ENCODE data around the gene TNRC18. TPM values are rescaled to one million over a fixed set of nuclear protein-coding genes. Genes with fewer than 3 reads are reported as not detected.

Gene TNRC18
- total RNA-seq, 2 donors from 2014 or later: 46.9 to 47.7 TPM

GRCh38 chr7:5396999-5397663 lies 26.5 kb downstream of the TNRC18 start:
- peaks cover 6 to 14% of the 10 kb centered on the region in 2 donors for H3K36me3 Mint-ChIP-seq
- no peaks in the 10 kb centered on the region for H3K9me3 Mint-ChIP-seq
- DNase-seq (ENCODE audit: low spot score in 2 of 2) (peak; percentile 76 to 96), ATAC-seq (peak; percentile 94 to 95)
- H3K27ac Mint-ChIP-seq: peak overlapping the region; percentile 95 to 99

- DNase-seq (ENCODE audit: low spot score in 2 of 2) (peak; percentile 44 to 66), ATAC-seq (peak; percentile 41 to 64)
- Mint-ChIP-seq H3K27ac (peak overlapping the region; percentile 74 to 95), H3K9me3 (no peaks in the 10 kb centered on the region), H3K36me3 (peaks cover 6 to 14% of the 10 kb centered on the region in 2 donors)
These were observed 27.1 kb downstream of the TNRC18 start for GRCh38 chr7:5396542-5396941.

- Mint-ChIP-seq H3K9me3 (no peaks in the 10 kb centered on the region), H3K36me3 (peaks cover 6 to 14% of the 10 kb centered on the region in 2 donors)
- DNase-seq (ENCODE audit: low spot score in 2 of 2): no peak
These were observed 28.4 kb downstream of the TNRC18 start for GRCh38 chr7:5395246-5395645.

GRCh38 chr7:5394264-5395105 lies 29.1 kb downstream of the TNRC18 start:
- Mint-ChIP-seq H3K9me3 (no peaks in the 10 kb centered on the region), H3K36me3 (peaks cover 6 to 14% of the 10 kb centered on the region in 2 donors), H3K27ac (no peak overlapping the region)
- ATAC-seq (no peak), DNase-seq (ENCODE audit: low spot score in 2 of 2) (no peak)

More at GRCh38 chr7:5395246-5395645, 28.4 kb downstream of the TNRC18 start:
- peak overlapping the region in 1 of 2 donors; percentile 95 for H3K27ac Mint-ChIP-seq
- ATAC-seq: no peak

- ATAC-seq: no peak
These were observed 29.9 kb downstream of the TNRC18 start for GRCh38 chr7:5393748-5394147.

GRCh38 chr7:5393328-5393727 lies 30.3 kb downstream of the TNRC18 start:
- DNase-seq (ENCODE audit: low spot score in 2 of 2) (no peak), ATAC-seq (no peak)
- Mint-ChIP-seq H3K27ac (peak overlapping the region; percentile 19 to 88), H3K9me3 (no peaks in the 10 kb centered on the region), H3K36me3 (peaks cover 6 to 14% of the 10 kb centered on the region in 2 donors)

More at GRCh38 chr7:5393748-5394147, 29.9 kb downstream of the TNRC18 start:
- Mint-ChIP-seq H3K9me3 (no peaks in the 10 kb centered on the region), H3K27ac (no peak overlapping the region), H3K36me3 (peaks cover 6 to 14% of the 10 kb centered on the region in 2 donors)
- no peak for DNase-seq (ENCODE audit: low spot score in 2 of 2)

GRCh38 chr7:5390918-5391317 lies 32.7 kb downstream of the TNRC18 start:
- no peak for ATAC-seq
- Mint-ChIP-seq H3K9me3 (no peaks in the 10 kb centered on the region), H3K27ac (no peak overlapping the region), H3K36me3 (peaks cover 11 to 18% of the 10 kb centered on the region in 2 donors)
- no peak for DNase-seq (ENCODE audit: low spot score in 2 of 2)

GRCh38 chr7:5388905-5389433 lies 34.7 kb downstream of the TNRC18 start:
- no peak for DNase-seq (ENCODE audit: low spot score in 2 of 2)
- no peak overlapping the region for H3K27ac Mint-ChIP-seq
- H3K9me3 Mint-ChIP-seq: no peaks in the 10 kb centered on the region
- no peak for ATAC-seq
- peaks cover 8 to 16% of the 10 kb centered on the region in 2 donors for H3K36me3 Mint-ChIP-seq

- no peak overlapping the region for H3K27ac Mint-ChIP-seq
- H3K9me3 Mint-ChIP-seq: no peaks in the 10 kb centered on the region
- no peak for DNase-seq (ENCODE audit: low spot score in 2 of 2)
- no peak for ATAC-seq
- peaks cover 5 to 13% of the 10 kb centered on the region in 2 donors for H3K36me3 Mint-ChIP-seq
These were observed 35.2 kb downstream of the TNRC18 start for GRCh38 chr7:5388273-5388901.

- ATAC-seq (no peak), DNase-seq (ENCODE audit: low spot score in 2 of 2) (no peak)
- Mint-ChIP-seq H3K27ac (no peak overlapping the region), H3K9me3 (no peaks in the 10 kb centered on the region), H3K36me3 (peaks cover 5 to 7% of the 10 kb centered on the region in 2 donors)
These were observed 35.9 kb downstream of the TNRC18 start for GRCh38 chr7:5387711-5388245.

GRCh38 chr7:5384618-5385017 lies 39.0 kb downstream of the TNRC18 start:
- no peak overlapping the region for H3K27ac Mint-ChIP-seq
- no peaks in the 10 kb centered on the region for H3K9me3 Mint-ChIP-seq
- ATAC-seq: no peak
- no peak for DNase-seq (ENCODE audit: low spot score in 2 of 2)
- peaks cover 5% of the 10 kb centered on the region in 2 donors for H3K36me3 Mint-ChIP-seq

- ATAC-seq (no peak), DNase-seq (ENCODE audit: low spot score in 2 of 2) (no peak)
- H3K9me3 Mint-ChIP-seq: no peaks in the 10 kb centered on the region
- H3K27ac Mint-ChIP-seq: peak overlapping the region in 1 of 2 donors; percentile 44
- H3K36me3 Mint-ChIP-seq: peaks cover 5% of the 10 kb centered on the region in 2 donors
These were observed 40.1 kb downstream of the TNRC18 start for GRCh38 chr7:5383314-5384098.

GRCh38 chr7:5382281-5382892 lies 41.2 kb downstream of the TNRC18 start:
- ATAC-seq (no peak), DNase-seq (ENCODE audit: low spot score in 2 of 2) (no peak)
- Mint-ChIP-seq H3K36me3 (peaks cover 4 to 5% of the 10 kb centered on the region in 2 donors), H3K9me3 (no peaks in the 10 kb centered on the region), H3K27ac (no peak overlapping the region)

GRCh38 chr7:5381071-5381772 lies 42.4 kb downstream of the TNRC18 start:
- Mint-ChIP-seq H3K36me3 (no peaks in the 10 kb centered on the region), H3K9me3 (no peaks in the 10 kb centered on the region), H3K27ac (peak overlapping the region in 1 of 2 donors; percentile 46)
- DNase-seq (ENCODE audit: low spot score in 2 of 2): no peak
- peak in 1 of 2 donors; percentile 7 for ATAC-seq
